OCI-LY1 (cell line): ENCODE data around the gene TYMS.

ENCODE experiments used
- CTCF ChIP-seq: fragments of 200-600 bp; sonication (generic), shearing (Covaris generic); IDR thresholded peaks from 2 replicates; pipeline ENCODE4 v1.5.1; 2017; ENCODE audit warnings: mild to moderate bottlenecking, antibody characterized with exemption, low read length, moderate library complexity, mixed read lengths
- EZH2 ChIP-seq: fragments of 200-600 bp; sonication (generic), shearing (Covaris generic); IDR thresholded peaks from 2 replicates; pipeline ENCODE4 v1.8.0; 2017; ENCODE audit warnings: borderline replicate concordance, mixed run types, mild to moderate bottlenecking, antibody characterized with exemption, low read length, moderate library complexity, mixed read lengths

GRCh38 chr18:692824-693223 lies 35.4 kb downstream of the TYMS start:
- TF ChIP-seq CTCF, result no peak
- TF ChIP-seq EZH2, result no peak
